MM.1S (cell line): ENCODE measurements around the gene GDI1.

ENCODE experiments used
- EZH2 ChIP-seq: fragments of 300-600 bp; sonication (generic); optimal IDR thresholded peaks from 2 replicates; pipeline ENCODE3; 2017; ENCODE audit warnings: low read depth, mild to moderate bottlenecking, antibody characterized with exemption, low read length, mixed read lengths
- EZH2phosphoT487 ChIP-seq: fragments of 300-600 bp; sonication (generic); IDR thresholded peaks from 2 replicates; pipeline ENCODE4 v1.6.1; 2018; ENCODE audit warnings: antibody characterized with exemption, low read length
- TF ChIP-seq, protein P1 (sequence below): fragments of 300-600 bp; sonication (generic); IDR thresholded peaks from 2 replicates; pipeline ENCODE4 v1.5.1; 2016; ENCODE audit warnings: antibody characterized with exemption, low read length, mixed read lengths

- TF ChIP-seq, protein P1, sequence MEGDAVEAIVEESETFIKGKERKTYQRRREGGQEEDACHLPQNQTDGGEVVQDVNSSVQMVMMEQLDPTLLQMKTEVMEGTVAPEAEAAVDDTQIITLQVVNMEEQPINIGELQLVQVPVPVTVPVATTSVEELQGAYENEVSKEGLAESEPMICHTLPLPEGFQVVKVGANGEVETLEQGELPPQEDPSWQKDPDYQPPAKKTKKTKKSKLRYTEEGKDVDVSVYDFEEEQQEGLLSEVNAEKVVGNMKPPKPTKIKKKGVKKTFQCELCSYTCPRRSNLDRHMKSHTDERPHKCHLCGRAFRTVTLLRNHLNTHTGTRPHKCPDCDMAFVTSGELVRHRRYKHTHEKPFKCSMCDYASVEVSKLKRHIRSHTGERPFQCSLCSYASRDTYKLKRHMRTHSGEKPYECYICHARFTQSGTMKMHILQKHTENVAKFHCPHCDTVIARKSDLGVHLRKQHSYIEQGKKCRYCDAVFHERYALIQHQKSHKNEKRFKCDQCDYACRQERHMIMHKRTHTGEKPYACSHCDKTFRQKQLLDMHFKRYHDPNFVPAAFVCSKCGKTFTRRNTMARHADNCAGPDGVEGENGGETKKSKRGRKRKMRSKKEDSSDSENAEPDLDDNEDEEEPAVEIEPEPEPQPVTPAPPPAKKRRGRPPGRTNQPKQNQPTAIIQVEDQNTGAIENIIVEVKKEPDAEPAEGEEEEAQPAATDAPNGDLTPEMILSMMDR = no peak
- TF ChIP-seq EZH2 (no peak), EZH2phosphoT487 (no peak)
Observed at GRCh38 chrX:154484255-154485149, 47.5 kb downstream of the GDI1 start.
